ENCODE data around the gene RIN3. TPM values are rescaled to one million over a fixed set of nuclear protein-coding genes. Genes with fewer than 3 reads are reported as not detected.

The RIN3 gene
- total and polyA plus RNA-seq, 10 of the 15 experiments (the other 5 are each of a cell fraction or from before 2014, with no cell fraction given) = 0.91 to 23.3 (median 6.3) TPM

DNA sequence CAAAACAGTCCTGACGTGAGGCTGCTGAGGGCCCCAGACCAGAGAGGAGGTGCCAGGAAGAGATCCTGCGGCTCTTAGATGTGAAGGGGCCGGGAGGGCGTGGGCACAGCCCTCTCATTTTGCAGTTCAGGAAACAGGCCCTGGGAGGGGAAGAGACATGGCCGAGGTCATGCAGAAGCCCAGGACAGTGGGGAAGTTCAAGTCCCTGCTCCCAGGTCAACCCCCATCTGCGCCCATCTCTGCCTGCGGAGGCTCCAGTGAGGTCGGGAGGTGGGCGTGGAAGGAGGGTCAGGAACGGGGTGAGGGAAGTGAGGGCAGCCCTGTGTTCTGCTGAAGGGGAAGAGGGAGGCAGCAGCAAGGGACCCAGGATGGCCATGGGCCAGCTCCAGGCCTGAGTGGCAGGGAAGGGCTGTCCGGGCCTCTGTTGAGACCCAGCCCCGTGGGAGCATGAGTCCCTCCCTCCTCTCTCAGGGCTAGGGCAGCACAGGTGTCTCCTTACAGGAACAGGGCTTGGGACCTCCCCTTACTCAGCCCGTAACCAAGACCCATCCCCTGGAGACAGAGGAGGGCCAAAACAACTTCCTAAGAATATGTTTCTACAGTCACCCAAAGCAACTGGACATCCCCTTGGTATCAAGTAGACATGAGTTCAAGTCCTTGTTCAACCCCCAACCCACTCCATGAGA is 144.0 kb downstream of the RIN3 start (continued):
- TF ChIP-seq YY1 (IDR thresholded peaks at IDR 0.05; ENCODE audit: low read depth, low read length) = no peak

GRCh38 chr14:92658160-92658559 is 144.6 kb downstream of the RIN3 start:
- ChIA-PET POLR2A (interaction anchor here (0.6 to 0.9 kb wide), 2 partner anchors 12 to 109 kb away, joined by 3 to 5 read pairs; no protein-coding TSS in a partner anchor), SMC1A (ENCODE audit: uncharacterized antibody, unreplicated experiment) (interaction anchor here (0.6 to 1.1 kb wide), 3 partner anchors 9 to 12 kb away, joined by 3 to 4 read pairs (median 3); no protein-coding TSS in a partner anchor), CTCF (no interaction called here), RAD21 (ENCODE audit: unreplicated experiment) (interaction anchor here (1.9 kb wide), 1 partner anchor 23 kb away, joined by 4 read pairs; no protein-coding TSS in a partner anchor)
- peaks cover 6 to 12% of the 10 kb centered on the region in 2 experiments; a peak in 3 of 4 replicates for H3K36me3 ChIP-seq (ENCODE audit: control insufficient read depth in 2 of 2, insufficient read depth in 2 of 2, low read length in 1 of 2)
- in situ Hi-C loops (cut with MboI) (no loop called here), intact Hi-C loops (cut with micrococcal nuclease; ENCODE audit: unreplicated experiment) (no loop called here)
- 86% methylated on average over 13 of the region's 13 CpGs for WGBS (ENCODE audit: insufficient coverage, insufficient replicate concordance, low lambda C conversion rate, missing lambda C conversion rate)
- no peaks in the 10 kb centered on the region for H3K27me3 ChIP-seq (replicated peaks in 1 of 2; ENCODE audit: control insufficient read depth in 2 of 2, insufficient read depth in 2 of 2, low read length in 1 of 2)
- no peak overlapping the region for H2AFZ ChIP-seq (ENCODE audit: control insufficient read depth, low read depth, low read length)
- FAIRE-seq = no peak
- DNase-seq (ENCODE audit: low read depth, low spot score) = no peak
- TF ChIP-seq MTA3 (IDR thresholded peaks at IDR 0.05; ENCODE audit: borderline replicate concordance, low read length) = no peak
- no peak for TF ChIP-seq ZBTB33 (IDR thresholded peaks at IDR 0.05)
- no peak for TF ChIP-seq ZZZ3 (IDR thresholded peaks at IDR 0.05; ENCODE audit: control insufficient read depth, insufficient read length, low read depth)
- TF ChIP-seq ATF3 (IDR thresholded peaks at IDR 0.05; ENCODE audit: borderline replicate concordance, extremely low read depth, low read depth, low read length) = no peak
- peak; percentile 61; the same call in 1 of the 2 replicates for TF ChIP-seq MLLT1 (IDR thresholded peaks at IDR 0.05)
- no peak for TF ChIP-seq CBX5 (IDR thresholded peaks at IDR 0.05; ENCODE audit: low read depth)
- no peak for TF ChIP-seq NR2C2 (IDR thresholded peaks at IDR 0.05; ENCODE audit: borderline replicate concordance, control insufficient read depth, insufficient read length, low read depth)
- peaks cover 18% of the 10 kb centered on the region for H3K4me1 ChIP-seq (ENCODE audit: control insufficient read depth, insufficient read depth, low read length)
- BruUV-seq (replicated peaks) = no TSS peak
- H3K9ac ChIP-seq (ENCODE audit: control insufficient read depth, insufficient read depth, low read length) = no peak overlapping the region
- ATAC-seq = no peak
- H3K4me3 ChIP-seq = no peak overlapping the region
- H3K79me2 ChIP-seq (ENCODE audit: control insufficient read depth, insufficient read depth, low read length) = peaks cover 29% of the 10 kb centered on the region
- H4K20me1 ChIP-seq (ENCODE audit: control insufficient read depth, insufficient read depth) = no peaks in the 10 kb centered on the region
- no peak overlapping the region for H3K27ac ChIP-seq (ENCODE audit: control insufficient read depth, insufficient read depth)
- no peaks in the 10 kb centered on the region; the same call in 2 of the 3 replicates for H3K9me3 ChIP-seq (replicated peaks; ENCODE audit: control insufficient read depth, insufficient read depth, low read length)
- no peak overlapping the region for H3K4me2 ChIP-seq (ENCODE audit: control insufficient read depth, insufficient read depth)
